GM19468 (cell line): ENCODE data around the gene HHIPL1.

Experiments used
- ATAC-seq: cut with Tn5 transposase; IDR thresholded peaks from one replicate; pipeline ENCODE4 v1.9.1; 2021; ENCODE audit warnings: mild to moderate bottlenecking, moderate library complexity, moderate number of reproducible peaks; ENCODE audit not compliant: unreplicated experiment; ENCODE audit errors: extremely low read depth

HHIPL1 gene

DNA sequence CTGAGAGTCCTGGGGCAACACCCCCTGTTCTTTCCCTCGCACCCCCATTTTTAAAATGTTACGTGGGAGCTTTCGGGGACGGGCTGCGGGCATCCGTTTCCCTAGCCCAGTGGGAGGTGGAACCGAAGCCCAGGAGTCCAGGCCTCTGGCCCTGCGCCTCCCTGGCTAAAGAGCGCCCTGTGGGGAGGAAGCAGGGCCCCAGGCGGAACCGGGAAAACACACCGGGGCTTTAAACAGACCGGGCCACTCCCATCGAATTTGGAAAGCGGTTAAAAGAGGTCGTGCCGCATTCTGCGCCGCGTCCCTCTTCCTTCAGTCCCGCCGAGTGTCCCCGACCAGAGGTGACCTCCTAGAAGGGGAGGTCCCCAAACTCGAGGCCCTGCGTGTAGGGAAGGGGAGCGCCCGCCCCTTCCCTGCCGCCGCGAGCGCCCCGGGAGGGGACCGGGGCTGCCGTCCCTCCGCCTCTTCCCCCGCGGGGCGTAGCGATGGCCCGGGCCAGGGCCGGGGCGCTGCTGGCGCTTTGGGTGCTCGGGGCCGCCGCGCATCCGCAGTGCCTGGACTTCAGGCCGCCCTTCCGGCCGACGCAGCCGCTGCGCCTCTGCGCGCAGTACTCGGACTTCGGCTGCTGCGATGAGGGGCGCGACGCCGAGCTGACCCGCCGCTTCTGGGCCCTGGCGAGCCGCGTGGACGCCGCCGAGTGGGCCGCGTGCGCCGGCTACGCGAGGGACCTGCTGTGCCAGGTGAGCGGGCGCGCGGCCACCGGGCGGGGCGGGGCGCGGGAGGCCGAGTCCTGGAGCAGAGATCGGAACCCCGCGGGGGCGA lies at the start of gene HHIPL1:
Gene HHIPL1, plus strand, starts transcription at position 407 of the 822 bp plus-strand sequence. Its CDS starts 79 bp downstream, at position 486.
- ATAC-seq, result no peak

DNA sequence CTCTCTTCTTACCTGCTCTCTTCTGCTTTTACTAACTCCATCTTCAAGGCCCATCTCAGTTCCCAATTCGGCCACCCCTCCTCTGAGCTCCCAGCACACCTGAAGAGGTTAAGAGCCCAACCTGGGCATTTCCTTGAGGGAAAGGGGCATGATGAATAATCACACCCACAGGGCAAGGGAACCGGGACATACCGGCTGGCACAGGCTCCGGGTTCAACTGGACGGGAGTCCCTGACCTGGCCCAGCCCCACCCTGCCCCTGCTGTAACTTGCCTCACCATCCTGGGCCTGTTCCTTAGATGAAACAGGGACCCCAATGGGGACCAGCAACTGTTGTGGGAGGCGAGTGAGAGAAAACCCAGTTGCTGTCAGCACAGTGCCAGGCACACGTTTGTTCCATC lies 49.4 kb upstream of the HHIPL1 start:
- no peak for ATAC-seq

DNA sequence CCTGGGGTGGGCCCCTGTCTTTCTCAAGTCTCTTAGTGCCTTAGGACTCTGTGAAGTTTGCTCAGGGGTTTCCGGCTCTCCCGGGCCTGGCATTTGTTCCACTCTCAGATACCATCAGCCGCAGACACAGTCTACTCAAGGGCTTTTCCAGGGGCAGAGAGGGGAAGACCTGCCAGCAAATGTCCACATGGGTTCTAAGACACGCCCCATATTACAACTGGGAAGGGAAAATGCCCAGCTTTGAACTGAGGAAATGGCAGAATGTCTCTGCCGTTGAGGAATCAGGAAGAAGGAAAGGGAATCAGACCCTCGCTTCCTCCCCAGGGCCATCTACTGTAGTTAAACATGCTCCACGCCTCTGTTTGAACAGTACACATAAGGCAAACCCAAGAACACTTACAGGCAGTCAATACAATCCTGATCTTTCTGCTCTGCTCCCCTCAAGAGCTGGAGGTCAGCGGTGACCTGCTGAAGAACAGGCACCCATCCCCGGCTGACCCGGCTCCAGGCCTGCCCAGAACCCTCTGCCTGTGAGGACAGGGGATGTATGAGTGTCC lies 48.8 kb upstream of the HHIPL1 start:
- no peak for ATAC-seq

DNA sequence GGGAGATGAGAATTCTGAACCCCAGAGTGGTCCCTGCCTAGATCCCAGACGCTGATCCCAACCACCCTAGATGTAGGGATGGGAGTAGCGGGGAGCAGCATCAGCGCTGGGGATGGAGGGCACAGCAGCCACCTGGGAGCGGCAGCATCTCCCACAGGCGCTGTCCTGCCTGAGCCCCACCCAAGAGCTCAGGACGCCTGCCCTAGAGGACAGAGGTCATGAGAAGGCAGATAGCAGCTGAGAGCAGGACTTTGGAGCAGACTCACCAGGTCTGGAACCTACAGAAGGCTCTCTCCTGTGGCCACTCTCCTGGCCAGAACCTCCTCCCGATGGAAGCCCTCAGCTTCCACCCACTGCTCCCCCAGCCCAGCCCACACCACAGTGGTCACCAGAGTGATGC lies 48.2 kb upstream of the HHIPL1 start:
- no peak for ATAC-seq

DNA sequence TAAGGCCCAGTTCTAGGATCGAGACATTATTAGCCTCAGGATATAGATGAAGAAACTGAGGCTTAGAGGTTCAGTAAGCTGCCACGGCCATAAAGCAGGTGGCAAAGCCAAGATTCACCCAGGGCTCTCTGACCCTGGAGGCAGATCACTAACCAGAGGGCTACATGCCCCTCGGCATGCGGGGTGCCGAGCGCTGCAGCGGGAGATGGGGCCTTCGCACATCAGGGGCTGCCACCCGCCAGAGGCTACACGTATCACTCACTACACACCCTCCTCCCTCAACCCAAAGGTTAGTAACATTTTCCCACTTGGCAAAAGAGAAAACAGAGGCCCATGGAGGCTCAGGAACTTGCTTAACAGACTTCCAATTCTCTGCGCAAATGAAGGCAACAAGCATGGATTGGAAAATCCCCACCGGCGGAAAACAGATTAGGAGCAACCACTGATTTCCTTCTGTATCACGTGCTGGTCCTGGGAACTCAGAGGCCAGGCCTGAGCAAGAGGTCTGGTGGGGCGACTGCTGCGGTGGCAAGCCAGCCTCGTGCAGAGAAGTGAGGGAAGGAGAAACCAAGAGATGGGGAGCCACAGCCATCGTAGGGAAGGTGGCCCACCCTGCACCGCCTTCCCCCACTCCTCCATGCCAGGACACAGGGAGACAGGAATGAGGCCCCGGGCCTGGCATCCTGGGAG lies 46.9 kb upstream of the HHIPL1 start:
- ATAC-seq, result no peak

DNA sequence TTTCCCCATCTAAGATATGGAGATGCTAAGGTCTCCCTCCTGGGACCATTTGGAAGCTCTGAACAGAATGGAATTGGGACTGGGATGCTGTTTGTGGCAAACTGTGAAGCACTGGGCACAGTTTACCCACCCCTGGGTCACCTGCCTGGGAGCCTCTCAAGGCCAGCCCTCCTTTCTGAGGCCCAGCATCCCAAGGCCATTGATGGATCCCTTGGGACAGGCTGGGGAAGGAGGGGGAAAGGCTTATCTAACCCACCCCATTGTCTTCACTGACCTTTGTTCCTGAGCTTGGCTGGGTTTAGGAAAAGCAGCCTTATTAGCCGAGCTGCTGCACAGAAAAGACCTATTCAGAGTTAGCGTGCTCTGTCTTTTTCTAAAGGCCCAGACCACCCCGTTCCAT lies 46.2 kb upstream of the HHIPL1 start:
- no peak for ATAC-seq

DNA sequence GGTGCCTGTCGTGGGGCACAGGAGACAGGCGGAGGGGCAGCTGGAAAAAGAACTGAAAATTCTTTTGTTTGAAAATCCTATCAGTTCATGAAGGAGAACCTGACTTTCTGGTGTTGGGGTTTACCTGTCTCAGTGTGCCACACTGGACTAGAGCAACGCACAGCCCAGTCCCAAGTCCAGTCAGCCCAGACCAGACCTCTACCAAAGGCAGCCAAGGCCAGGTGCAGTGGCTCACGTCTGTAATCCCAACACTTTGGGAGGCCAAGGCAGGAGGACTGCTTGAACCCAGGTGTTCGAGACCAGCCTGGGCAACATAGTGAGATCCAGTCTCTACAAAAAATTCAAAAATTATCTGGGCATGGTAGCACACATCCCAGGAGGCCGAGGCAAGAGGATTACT lies 45.5 kb upstream of the HHIPL1 start:
- ATAC-seq, result no peak

DNA sequence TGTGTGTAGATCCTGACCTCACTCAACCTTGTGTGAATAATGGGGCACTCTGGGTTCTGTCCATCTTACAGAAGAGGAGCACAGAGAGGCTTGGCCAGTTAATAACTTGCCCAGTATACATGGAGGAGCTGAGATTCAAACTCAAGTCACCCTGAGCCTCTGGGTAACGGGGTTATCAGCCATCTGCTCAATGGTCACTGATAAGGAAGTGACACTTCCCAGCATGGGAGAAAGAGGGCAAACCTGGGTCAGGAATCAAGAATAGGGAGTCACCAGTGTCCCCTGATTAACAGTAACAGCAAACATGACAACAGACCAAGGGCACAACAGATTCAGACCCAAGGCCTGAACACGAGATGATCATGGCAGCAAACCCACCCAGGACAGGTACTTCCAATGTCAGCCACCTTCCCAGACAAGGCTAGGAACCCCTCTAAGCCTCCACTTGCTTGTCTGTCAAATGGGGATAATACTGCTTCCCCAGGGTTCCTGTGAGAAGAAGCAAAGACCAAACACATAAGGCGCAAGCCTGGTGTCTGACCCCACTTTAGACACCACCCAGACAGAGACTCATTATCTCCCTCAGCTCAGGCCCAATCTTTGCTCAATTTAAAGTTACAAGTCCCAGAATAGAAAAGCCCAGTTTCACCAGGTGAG lies 44.6 kb upstream of the HHIPL1 start:
- no peak for ATAC-seq

DNA sequence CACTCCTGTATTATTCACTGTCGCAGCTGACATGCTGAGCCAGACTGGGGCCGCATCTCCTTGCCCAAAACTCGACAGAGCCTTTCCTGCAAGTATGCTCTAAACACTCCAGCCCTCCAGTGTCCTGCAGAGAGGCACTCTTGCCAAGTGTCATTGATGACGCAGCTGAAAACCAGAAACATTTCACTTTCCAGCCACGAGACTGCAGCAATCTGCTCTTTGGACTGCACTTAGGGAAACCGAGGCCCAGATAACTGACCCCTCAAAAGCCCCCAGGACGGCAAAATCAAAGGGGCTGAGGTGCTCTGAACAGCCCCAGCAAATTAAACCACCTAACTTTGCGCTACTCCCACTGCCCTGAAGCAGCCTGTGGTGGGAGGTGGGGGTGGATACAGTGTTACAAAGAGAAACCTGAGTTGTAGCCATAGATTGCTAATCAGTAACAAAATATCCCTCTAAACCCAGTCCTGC lies 43.5 kb upstream of the HHIPL1 start:
- no peak for ATAC-seq

DNA sequence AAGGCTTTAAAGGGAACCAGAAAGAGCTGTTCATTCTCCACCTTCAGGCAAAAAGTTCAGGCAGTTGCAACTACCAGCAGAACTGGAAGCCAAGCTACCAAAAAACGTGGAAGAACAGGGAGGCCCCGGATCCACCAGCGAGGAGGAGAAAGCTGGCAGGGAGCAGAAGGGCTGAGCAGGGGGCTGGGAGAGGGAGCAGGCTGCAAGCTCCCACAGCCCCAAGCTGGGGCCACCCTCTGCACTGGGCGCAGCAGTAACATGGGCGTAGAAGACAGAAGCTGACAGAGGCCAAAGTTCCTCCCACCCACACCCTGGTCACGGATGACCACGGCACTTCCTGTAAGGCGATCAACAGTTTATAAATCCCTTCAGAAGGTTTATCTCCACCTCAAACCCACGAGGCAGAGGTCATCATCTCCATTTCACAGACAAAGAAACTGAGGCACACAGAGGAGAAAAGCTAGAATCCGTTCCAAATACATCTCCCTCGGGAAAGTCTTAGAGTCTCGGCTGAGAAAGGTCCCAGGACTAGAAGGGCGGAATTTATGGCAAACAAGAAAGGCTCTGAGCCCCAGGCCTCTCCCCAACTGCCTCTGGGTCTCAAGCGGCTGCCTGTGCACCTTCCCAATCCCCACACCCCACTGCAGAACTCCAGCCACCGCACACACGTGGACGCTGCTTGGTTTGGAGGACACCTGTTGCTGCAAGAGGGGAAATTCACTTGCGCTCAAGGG lies 42.7 kb upstream of the HHIPL1 start:
- no peak for ATAC-seq

DNA sequence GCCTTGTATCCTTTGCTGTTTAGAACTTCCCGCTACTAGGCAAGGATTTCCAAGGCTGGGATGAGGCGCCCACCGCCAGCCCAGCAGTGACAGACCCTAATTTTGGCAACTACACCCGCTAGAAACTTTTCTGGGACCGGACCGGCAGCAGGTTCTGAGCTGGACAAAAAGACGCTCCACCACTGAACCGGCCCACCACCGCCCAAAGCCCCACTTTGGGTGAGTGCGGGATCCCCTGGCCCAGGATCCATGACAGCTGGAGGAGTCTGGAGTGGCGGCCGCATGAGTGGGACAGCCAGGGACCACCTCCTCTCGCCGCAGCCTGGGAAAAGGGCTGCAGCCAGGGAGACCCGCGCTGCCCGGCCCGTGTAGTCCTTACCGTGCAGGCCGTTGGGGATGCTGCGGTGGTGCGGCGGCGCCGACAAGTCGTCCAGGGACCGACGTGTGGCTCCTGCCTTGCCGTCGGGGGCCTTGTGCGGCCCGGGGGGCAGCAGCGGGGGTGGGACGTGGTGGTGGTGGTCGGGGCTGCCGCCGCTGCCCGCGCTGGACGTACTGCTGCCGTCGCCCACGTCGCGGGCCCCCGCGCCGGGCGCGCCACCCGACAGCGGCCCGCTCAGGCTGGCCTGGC lies 42.0 kb upstream of the HHIPL1 start:
- no peak for ATAC-seq

DNA sequence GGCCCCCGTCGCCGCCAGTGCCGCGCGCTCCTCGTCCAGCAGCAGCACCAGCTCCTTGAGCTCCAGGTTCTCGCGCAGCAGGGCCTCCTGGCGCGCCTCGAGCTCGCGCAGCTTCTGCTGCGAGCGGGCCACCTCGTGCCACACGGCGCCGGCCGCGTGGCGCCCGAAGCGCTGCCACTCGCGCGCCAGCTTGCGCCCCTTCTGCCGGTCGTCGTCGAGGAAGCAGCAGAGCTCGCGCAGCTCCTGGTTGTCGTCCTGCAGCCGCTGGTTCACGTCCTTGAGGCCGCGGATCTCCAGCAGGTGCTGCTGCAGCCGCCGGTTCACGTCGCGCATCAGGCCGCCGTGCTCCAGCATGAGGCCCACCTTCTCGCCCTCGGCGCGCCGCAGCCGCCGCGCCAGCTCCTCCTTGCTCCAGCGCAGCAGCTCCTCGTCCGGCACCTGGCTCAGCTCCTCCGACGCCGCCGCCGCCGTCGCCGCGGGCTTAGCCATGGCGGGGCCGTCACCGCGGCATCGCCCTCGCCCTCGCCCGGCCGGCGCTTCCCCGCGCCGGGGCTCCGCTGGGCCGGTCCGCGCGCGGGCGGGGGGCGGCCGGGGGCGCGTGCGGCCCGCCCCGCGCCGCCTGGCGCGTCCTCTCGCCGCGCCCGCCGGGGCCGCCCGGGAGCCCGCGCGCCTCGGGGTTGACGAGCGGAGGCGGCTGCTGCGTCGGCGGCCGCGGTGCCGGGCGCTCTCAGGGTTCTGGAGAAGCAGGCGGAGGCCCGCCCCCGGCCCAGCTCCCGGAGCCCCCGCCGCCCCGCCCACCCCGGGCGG lies 41.3 kb upstream of the HHIPL1 start, which contains the start of gene CCDC85C:
Gene CCDC85C, minus strand, starts transcription at position 737 of the 807 bp plus-strand sequence. Its CDS starts 248 bp downstream, at position 489.
- no peak for ATAC-seq

DNA sequence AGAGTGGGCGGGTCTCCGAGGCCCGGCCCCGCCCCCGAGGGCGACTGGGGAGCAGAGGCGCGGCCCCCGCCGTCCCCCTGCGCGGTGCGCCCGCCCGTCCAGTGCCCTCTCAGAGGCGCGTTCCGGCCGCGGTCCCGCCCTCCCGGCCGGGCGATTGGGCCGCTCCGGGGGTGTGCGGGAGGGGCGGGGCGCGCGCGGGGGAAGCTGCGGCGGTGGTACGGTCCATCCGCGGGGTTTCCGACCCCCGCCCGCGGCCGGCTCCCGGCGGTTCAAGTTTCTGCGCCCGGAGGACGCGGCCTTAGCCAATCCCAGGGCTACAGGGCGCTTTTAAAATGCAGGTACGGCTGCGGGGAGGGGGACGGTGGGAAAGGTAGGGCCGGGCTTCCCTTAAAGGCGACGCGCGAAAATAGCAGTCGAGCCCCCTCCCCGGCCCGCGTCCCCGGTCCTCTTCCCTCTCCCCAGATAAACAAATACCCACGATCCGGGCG lies 40.6 kb upstream of the HHIPL1 start:
- peak; percentile 83 for ATAC-seq

DNA sequence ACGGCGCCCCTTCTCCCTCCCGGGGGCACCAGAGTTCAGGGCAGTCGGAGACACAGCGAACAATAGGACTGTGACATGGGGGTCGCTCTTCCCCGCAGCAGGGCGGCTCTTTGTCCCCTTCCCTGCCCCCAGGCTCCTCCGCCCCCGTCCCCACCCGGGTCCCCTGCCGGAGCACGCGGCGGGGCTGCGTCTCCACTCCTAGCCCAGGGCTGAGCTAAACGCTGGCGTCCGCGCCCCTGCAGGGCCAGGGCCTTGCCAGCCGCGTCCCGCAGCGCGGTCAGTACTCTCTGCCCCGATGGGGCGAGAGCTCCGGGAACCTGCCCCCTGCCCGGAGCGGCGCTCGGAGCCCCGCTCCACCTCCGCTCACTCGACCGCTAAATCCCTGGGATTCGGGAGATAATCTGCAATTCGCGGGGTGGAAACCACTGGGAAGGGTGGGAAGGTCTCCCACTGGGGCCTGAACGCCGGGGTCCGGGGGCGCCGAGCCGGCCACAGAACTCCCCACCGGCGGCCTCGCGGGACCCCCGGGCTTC lies 40.1 kb upstream of the HHIPL1 start:
- no peak for ATAC-seq

DNA sequence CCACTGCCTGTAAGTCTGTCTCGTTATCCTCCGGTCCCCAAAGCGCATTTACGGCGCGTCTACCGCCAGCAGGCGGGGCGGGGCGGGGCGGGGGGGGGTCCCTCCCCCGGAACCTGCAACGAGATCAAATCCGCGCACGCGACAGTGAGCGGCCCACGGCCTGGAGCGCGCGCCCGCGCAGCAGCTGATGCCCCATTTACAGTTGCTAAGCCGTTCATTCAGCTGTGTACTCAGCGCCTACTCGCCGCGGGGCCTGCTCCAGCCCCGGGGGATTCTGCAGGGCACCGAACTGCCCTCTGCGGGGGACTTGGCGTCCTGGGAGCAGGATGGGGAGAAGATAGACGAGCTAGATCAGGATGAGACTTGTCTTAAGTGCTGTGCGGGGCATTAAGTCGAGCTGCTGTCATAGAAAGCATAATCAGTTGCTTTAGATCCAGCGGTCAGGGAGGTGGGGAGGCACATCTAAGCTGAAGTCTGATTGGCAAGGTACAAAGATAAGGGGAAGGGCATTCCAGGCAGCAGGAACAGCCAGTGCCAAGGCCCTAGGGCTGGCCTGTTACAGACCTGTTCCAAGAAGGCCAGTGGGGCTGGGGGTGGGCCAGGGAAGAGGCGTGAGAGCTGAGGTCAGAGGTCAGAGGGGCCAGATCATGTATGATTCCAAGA lies 39.5 kb upstream of the HHIPL1 start:
- ATAC-seq, result no peak

DNA sequence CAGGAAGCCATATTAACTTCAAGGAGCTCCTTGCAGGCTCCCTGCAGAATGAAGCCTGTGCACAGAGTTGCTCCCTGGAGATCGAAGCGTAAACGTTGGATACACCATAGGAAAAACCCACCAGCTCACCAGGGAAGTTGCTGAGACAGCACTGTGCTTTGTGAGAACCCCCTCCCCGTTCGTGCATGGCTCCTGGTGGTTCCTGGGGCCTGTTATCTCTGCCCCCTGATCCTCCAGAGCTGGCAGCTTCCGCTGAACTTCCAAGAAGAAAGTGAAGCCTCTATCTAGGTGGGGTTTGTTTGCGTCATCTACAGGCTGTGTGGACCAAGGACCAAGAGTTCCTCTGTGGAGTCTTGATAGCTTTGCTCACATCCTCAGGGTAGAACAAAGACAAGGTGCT lies 38.6 kb upstream of the HHIPL1 start:
- no peak for ATAC-seq

DNA sequence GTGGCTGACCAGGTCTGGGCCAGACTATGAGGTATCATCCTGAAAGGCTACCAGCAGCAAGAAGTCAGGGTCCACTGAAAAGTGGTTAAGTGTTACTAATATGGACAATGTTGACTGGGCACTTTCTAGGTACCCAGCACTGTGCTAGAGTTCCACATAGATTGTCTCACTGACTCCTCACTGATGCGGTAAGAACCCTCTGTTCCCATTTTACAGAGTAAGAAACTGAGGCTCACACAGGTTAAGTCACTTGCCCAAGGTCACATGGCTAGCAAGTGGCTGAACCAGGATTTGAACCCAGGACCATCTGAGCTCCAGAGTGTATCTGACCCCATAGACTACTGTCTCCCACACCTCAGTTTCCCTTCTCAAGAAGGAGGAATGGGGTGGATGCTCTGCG lies 36.3 kb upstream of the HHIPL1 start:
- ATAC-seq, result no peak
